DOHH2 (cell line): ENCODE data around the gene IL2RA.

Experiments used
- H3F3A ChIP-seq: fragments of 200-600 bp; sonication (generic), shearing (Covaris generic); 2 replicates; pipeline ENCODE4 v1.6.0; 2016; ENCODE audit warnings: antibody characterized with exemption, mild to moderate bottlenecking; ENCODE audit not compliant: control insufficient read depth, insufficient read depth
- H3K27ac ChIP-seq: fragments of 200-600 bp; sonication (generic); 2 replicates; pipeline ENCODE4 v1.5.1; 2014; ENCODE audit warnings: low read depth, mild to moderate bottlenecking, low read length, moderate library complexity
- H3K27me3 ChIP-seq: fragments of 200-600 bp; sonication (generic); 2 replicates; pipeline ENCODE4 v1.6.1; 2014; ENCODE audit warnings: mild to moderate bottlenecking, low read length, mixed read lengths; ENCODE audit not compliant: control insufficient read depth
- H3K36me3 ChIP-seq: fragments of 200-600 bp; sonication (generic); 2 replicates; pipeline ENCODE4 v1.6.1; 2014; ENCODE audit warnings: mild to moderate bottlenecking, low read length, moderate library complexity, mixed read lengths; ENCODE audit not compliant: control insufficient read depth
- H3K4me1 ChIP-seq: fragments of 200-600 bp; sonication (generic); 2 replicates; pipeline ENCODE4 v1.6.1; 2014; ENCODE audit warnings: mild to moderate bottlenecking, low read length, mixed read lengths; ENCODE audit not compliant: control insufficient read depth
- H3K4me2 ChIP-seq: fragments of 200-600 bp; sonication (generic); 2 replicates; pipeline ENCODE4 v1.6.0; 2014; ENCODE audit warnings: mild to moderate bottlenecking, low read length, moderate library complexity
- H3K4me3 ChIP-seq: fragments of 200-600 bp; sonication (generic); 2 replicates; pipeline ENCODE4 v1.5.1; 2014; ENCODE audit warnings: mild to moderate bottlenecking, low read length, mixed read lengths
- H3K79me2 ChIP-seq: fragments of 200-600 bp; sonication (generic); 2 replicates; pipeline ENCODE4 v1.6.1; 2014; ENCODE audit warnings: mild to moderate bottlenecking, low read length, mixed read lengths; ENCODE audit not compliant: control insufficient read depth
- H3K9me2 ChIP-seq: fragments of 200-600 bp; sonication (generic); replicated peaks from 2 replicates; pipeline ENCODE4 v1.6.1; 2014; ENCODE audit warnings: mild to moderate bottlenecking, low read length, mixed read lengths; ENCODE audit not compliant: control insufficient read depth
- H3K9me3 ChIP-seq: fragments of 200-600 bp; sonication (generic); 2 replicates; pipeline ENCODE4 v1.6.1; 2014; ENCODE audit warnings: antibody characterized with exemption, low read length, mixed read lengths; ENCODE audit not compliant: control insufficient read depth, insufficient read depth
- H4K20me1 ChIP-seq: fragments of 200-600 bp; sonication (generic); 2 replicates; pipeline ENCODE4 v1.6.0; 2014; ENCODE audit warnings: low read depth, mild to moderate bottlenecking, antibody characterized with exemption, low read length, moderate library complexity; ENCODE audit not compliant: control insufficient read depth, insufficient read depth
- CTCF ChIP-seq: fragments of 200-600 bp; sonication (generic); IDR thresholded peaks from one replicate; pipeline ENCODE4 v1.5.1; 2014; ENCODE audit warnings: antibody characterized with exemption, mild to moderate bottlenecking, low read depth, low read length; ENCODE audit not compliant: poor library complexity, severe bottlenecking
- EZH2phosphoT487 ChIP-seq: fragments of 200-600 bp; sonication (generic); IDR thresholded peaks from 2 replicates; pipeline ENCODE4 v1.6.1; 2017; ENCODE audit warnings: borderline replicate concordance, mild to moderate bottlenecking, antibody characterized with exemption, low read length, moderate library complexity, mixed read lengths

IL2RA gene

GRCh38 chr10:5968037-5968680 is 94.0 kb downstream of the IL2RA start:
- Histone ChIP-seq H3K9me2 (no peaks in the 10 kb centered on the region), H3F3A (no peaks in the 10 kb centered on the region), H3K9me3 (no peaks in the 10 kb centered on the region), H3K27me3 (peaks cover 14% of the 10 kb centered on the region), H3K4me2 (no peak overlapping the region), H3K4me1 (no peaks in the 10 kb centered on the region), H3K27ac (no peak overlapping the region), H3K79me2 (no peaks in the 10 kb centered on the region), H4K20me1 (no peaks in the 10 kb centered on the region), H3K36me3 (no peaks in the 10 kb centered on the region), H3K4me3 (no peak overlapping the region)
- TF ChIP-seq CTCF = no peak
- no peak for TF ChIP-seq EZH2phosphoT487

GRCh38 chr10:5965266-5965665 is 96.9 kb downstream of the IL2RA start:
- H3K27ac ChIP-seq = no peak overlapping the region
- no peaks in the 10 kb centered on the region for H3K9me2 ChIP-seq

GRCh38 chr10:5964736-5965135 is 97.4 kb downstream of the IL2RA start:
- Histone ChIP-seq H3K4me3 (no peak overlapping the region), H3K27me3 (no peaks in the 10 kb centered on the region; the same call in 1 of the 2 replicates)

More at GRCh38 chr10:5965266-5965665, 96.9 kb downstream of the IL2RA start:
- H3K27me3 ChIP-seq = peaks cover 3% of the 10 kb centered on the region
- H3F3A ChIP-seq = no peaks in the 10 kb centered on the region
- H3K4me2 ChIP-seq = no peak overlapping the region
- no peaks in the 10 kb centered on the region for H3K36me3 ChIP-seq
- H4K20me1 ChIP-seq = no peaks in the 10 kb centered on the region
- H3K4me3 ChIP-seq = no peak overlapping the region
- H3K4me1 ChIP-seq = no peaks in the 10 kb centered on the region
- H3K9me3 ChIP-seq = no peaks in the 10 kb centered on the region
- no peaks in the 10 kb centered on the region for H3K79me2 ChIP-seq
- no peak for TF ChIP-seq EZH2phosphoT487
- no peak for TF ChIP-seq CTCF

More at GRCh38 chr10:5964736-5965135, 97.4 kb downstream of the IL2RA start:
- H3K9me2 ChIP-seq = no peaks in the 10 kb centered on the region
- H3K79me2 ChIP-seq = no peaks in the 10 kb centered on the region
- H3K9me3 ChIP-seq = no peaks in the 10 kb centered on the region
- no peak for TF ChIP-seq CTCF
- no peaks in the 10 kb centered on the region for H3F3A ChIP-seq
- H4K20me1 ChIP-seq = no peaks in the 10 kb centered on the region
- no peaks in the 10 kb centered on the region for H3K4me1 ChIP-seq
- no peaks in the 10 kb centered on the region for H3K36me3 ChIP-seq
- no peak overlapping the region for H3K4me2 ChIP-seq
- H3K27ac ChIP-seq = no peak overlapping the region
